Karpas-422 (cell line): ENCODE results near the gene CST5. TPM values are rescaled to one million over a fixed set of nuclear protein-coding genes. Genes with fewer than 3 reads are reported as not detected.
"Not testable (repeated sequence)": the region's sequence is repeated elsewhere in the genome, so short reads cannot be mapped to it uniquely, and the experiment has no call there.

Source experiments
- DNase-seq: peaks from one replicate; pipeline ENCODE4 v3.0.0-alpha.2; 2015
- H2AFZ ChIP-seq: fragments of 200-600 bp; sonication (generic); 2 replicates; pipeline ENCODE4 v1.6.1; 2014; ENCODE audit warnings: antibody characterized with exemption, low read length, mixed read lengths
- H3K27ac ChIP-seq: fragments of 200-600 bp; sonication (generic); 2 replicates; pipeline ENCODE4 v1.5.1; 2014; ENCODE audit warnings: mild to moderate bottlenecking, low read length, moderate library complexity
- H3K27me3 ChIP-seq: fragments of 200-600 bp; sonication (generic); 2 replicates; pipeline ENCODE4 v1.6.1; 2014; ENCODE audit warnings: low read length, mixed read lengths
- H3K36me3 ChIP-seq: fragments of 200-600 bp; sonication (generic); 2 replicates; pipeline ENCODE4 v1.6.1; 2014; ENCODE audit warnings: low read length, mixed read lengths; ENCODE audit not compliant: insufficient read depth
- H3K4me1 ChIP-seq: fragments of 200-600 bp; sonication (generic); 2 replicates; pipeline ENCODE4 v1.6.1; 2014; ENCODE audit warnings: mild to moderate bottlenecking, low read length, mixed read lengths
- H3K4me2 ChIP-seq: fragments of 200-600 bp; sonication (generic); 2 replicates; pipeline ENCODE4 v1.6.1; 2014; ENCODE audit warnings: low read length, low read depth, mild to moderate bottlenecking; ENCODE audit not compliant: poor library complexity, severe bottlenecking
- H3K4me3 ChIP-seq: fragments of 200-600 bp; sonication (generic); 2 replicates; pipeline ENCODE4 v1.5.1; 2014; ENCODE audit warnings: mild to moderate bottlenecking, antibody characterized with exemption, low read length, mixed read lengths
- H3K79me2 ChIP-seq: fragments of 200-600 bp; sonication (generic); 2 replicates; pipeline ENCODE4 v1.6.1; 2014; ENCODE audit warnings: mild to moderate bottlenecking, low read length, mixed read lengths
- H3K9ac ChIP-seq: fragments of 200-600 bp; sonication (generic); 2 replicates; pipeline ENCODE4 v1.6.0; 2014; ENCODE audit warnings: low read length
- H3K9me2 ChIP-seq: fragments of 200-600 bp; sonication (generic), shearing (Covaris generic); replicated peaks from 2 replicates; pipeline ENCODE4 v1.6.0; 2014; ENCODE audit warnings: mild to moderate bottlenecking, low read length, moderate library complexity; ENCODE audit not compliant: insufficient read depth
- H3K9me3 ChIP-seq: fragments of 300-700, 200-600 bp; sonication (generic); 2 replicates; pipeline ENCODE4 v1.6.1; 2014; ENCODE audit warnings: low read length, mixed read lengths
- H4K20me1 ChIP-seq: fragments of 200-600 bp; sonication (generic); 2 replicates; pipeline ENCODE4 v1.6.1; 2014; ENCODE audit warnings: mild to moderate bottlenecking, antibody characterized with exemption, low read length, low read depth; ENCODE audit not compliant: insufficient read depth
- total RNA-seq: library from RNA; depleted of rRNA; stranded (reverse); fragments of >200 nt; shearing (Covaris generic); gene quantifications from 2 replicates; pipeline ENCODE4 v1.2.3, GENCODE V29; 2014; ENCODE audit warnings: low replicate concordance

Gene CST5
- total RNA-seq, 1 experiment from 2014 or later, result not detected

GRCh38 chr20:23909390-23909789 lies 29.8 kb upstream of the CST5 start:
- Histone ChIP-seq H3K4me2 (no peak overlapping the region), H2AFZ (no peak overlapping the region), H3K27me3 (no peaks in the 10 kb centered on the region), H3K9me3 (no peaks in the 10 kb centered on the region), H3K9me2 (no peaks in the 10 kb centered on the region), H4K20me1 (no peaks in the 10 kb centered on the region), H3K79me2 (no peaks in the 10 kb centered on the region), H3K36me3 (no peaks in the 10 kb centered on the region), H3K27ac (no peak overlapping the region), H3K4me3 (no peak overlapping the region), H3K4me1 (no peaks in the 10 kb centered on the region), H3K9ac (no peak overlapping the region)
- DNase-seq, result no peak

DNA sequence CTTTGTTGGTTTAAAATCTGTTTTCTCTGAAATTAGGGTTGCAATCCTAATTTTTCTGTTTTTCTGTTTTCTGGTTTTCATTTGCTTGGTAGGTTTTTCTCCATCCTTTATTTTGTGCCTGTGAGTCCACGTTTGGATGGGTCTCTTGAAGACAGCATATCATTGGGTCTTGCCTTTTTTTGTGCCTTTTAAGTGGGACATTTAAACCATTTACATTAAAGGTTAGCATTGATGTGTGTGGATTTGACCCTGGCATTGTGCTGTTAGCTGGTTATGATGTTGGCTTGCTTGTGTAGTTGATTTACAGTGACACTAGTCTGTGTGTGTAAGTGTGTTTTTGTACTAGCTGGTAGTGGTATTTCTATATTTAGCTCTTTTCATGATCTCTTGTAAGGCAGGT lies 28.0 kb upstream of the CST5 start:
- H3K36me3 ChIP-seq, result no peaks in the 10 kb centered on the region
- no peak overlapping the region for H3K4me2 ChIP-seq
- H3K9ac ChIP-seq, result no peak overlapping the region
- H3K9me2 ChIP-seq, result no peaks in the 10 kb centered on the region
- H3K4me1 ChIP-seq, result no peaks in the 10 kb centered on the region
- H4K20me1 ChIP-seq, result no peaks in the 10 kb centered on the region
- no peak for DNase-seq
- no peaks in the 10 kb centered on the region for H3K27me3 ChIP-seq
- H3K4me3 ChIP-seq, result no peak overlapping the region
- H2AFZ ChIP-seq, result no peak overlapping the region
- no peaks in the 10 kb centered on the region for H3K9me3 ChIP-seq
- H3K27ac ChIP-seq, result no peak overlapping the region
- H3K79me2 ChIP-seq, result no peaks in the 10 kb centered on the region

DNA sequence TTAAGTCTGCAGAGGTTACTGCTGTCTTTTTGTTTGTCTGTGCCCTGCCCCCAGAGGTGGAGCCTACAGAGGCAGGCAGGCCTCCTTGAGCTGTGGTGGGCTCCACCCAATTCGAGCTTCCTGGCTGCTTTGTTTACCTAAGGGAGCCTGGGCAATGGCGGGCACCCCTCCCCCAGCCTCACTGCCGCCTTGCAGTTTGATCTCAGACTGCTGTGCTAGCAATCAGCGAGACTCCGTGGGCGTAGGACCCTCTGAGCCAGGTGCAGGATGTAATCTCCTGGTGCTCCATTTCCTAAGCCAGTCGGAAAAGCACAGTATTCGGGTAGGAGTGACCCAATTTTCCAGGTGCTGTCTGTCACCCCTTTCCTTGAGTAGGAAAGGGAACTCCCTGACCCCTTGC lies 22.8 kb upstream of the CST5 start:
- H3K9me2 ChIP-seq, H3K4me2 ChIP-seq, H2AFZ ChIP-seq, H3K9me3 ChIP-seq, H3K36me3 ChIP-seq, DNase-seq, H4K20me1 ChIP-seq, H3K79me2 ChIP-seq, H3K4me3 ChIP-seq, H3K9ac ChIP-seq, H3K27me3 ChIP-seq, H3K4me1 ChIP-seq, H3K27ac ChIP-seq: not testable (repeated sequence)

DNA sequence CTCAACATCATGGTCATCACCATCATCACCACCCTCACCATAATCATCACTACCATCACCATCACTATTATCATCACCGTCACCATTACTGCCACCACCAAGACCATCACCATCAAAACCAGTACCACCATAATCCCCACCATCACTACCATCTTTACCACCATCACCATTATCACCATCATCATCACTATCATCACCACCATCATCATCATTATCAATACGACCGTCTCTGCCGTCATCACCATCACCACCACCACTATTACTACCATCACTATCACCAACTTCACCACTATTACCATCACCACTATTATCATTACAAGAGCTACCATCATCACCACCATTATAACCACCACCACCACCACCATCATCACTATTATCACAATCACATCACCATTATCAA lies 11.3 kb upstream of the CST5 start:
- H3K4me1 ChIP-seq, H3K4me3 ChIP-seq, H3K9me3 ChIP-seq, DNase-seq, H3K9me2 ChIP-seq, H2AFZ ChIP-seq, H3K9ac ChIP-seq, H3K4me2 ChIP-seq, H3K36me3 ChIP-seq, H3K27ac ChIP-seq, H3K27me3 ChIP-seq, H4K20me1 ChIP-seq, H3K79me2 ChIP-seq: not testable (repeated sequence)

DNA sequence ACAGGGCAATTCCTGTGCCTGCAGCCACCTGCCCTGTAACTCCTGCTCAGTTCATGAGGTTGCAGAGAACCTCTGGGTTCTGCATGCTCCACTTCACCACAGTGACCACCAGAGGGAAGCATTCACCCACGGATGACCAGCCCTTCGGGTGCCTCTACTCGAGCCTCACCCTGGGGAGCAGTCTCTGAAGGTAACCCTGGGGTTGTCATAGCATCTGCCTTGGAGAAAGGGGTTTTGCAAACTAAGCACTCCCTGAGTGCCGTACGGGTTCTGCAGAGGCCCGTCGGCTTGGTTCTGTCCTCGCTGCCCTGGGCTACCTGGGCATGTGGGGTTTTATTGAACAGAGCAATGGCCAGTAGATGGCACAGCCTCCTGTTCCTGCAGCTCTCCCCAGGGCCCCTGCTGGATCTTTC lies 10.2 kb upstream of the CST5 start:
- H3K4me3 ChIP-seq, result no peak overlapping the region
- peak; percentile 83 for DNase-seq

GRCh38 chr20:23887856-23888255 lies 8.3 kb upstream of the CST5 start:
- H3K79me2 ChIP-seq, result no peaks in the 10 kb centered on the region
- H3K36me3 ChIP-seq, result no peaks in the 10 kb centered on the region
- H4K20me1 ChIP-seq, result no peaks in the 10 kb centered on the region
- no peaks in the 10 kb centered on the region for H3K9me3 ChIP-seq
- H2AFZ ChIP-seq, result no peak overlapping the region
- H3K4me2 ChIP-seq, result no peak overlapping the region
- no peaks in the 10 kb centered on the region for H3K9me2 ChIP-seq
- H3K9ac ChIP-seq, result no peak overlapping the region
- H3K27ac ChIP-seq, result no peak overlapping the region
- no peaks in the 10 kb centered on the region for H3K27me3 ChIP-seq
- H3K4me1 ChIP-seq, result no peaks in the 10 kb centered on the region
- DNase-seq, result no peak
- H3K4me3 ChIP-seq, result no peak overlapping the region

More for the DNA sequence above, 10.2 kb upstream of the CST5 start:
- H3K27ac ChIP-seq, result no peak overlapping the region
- no peaks in the 10 kb centered on the region for H3K27me3 ChIP-seq
- H3K4me2 ChIP-seq, result no peak overlapping the region
- H3K79me2 ChIP-seq, result no peaks in the 10 kb centered on the region
- H2AFZ ChIP-seq, result no peak overlapping the region
- H3K4me1 ChIP-seq, result no peaks in the 10 kb centered on the region
- no peaks in the 10 kb centered on the region for H3K9me3 ChIP-seq
- H4K20me1 ChIP-seq, result no peaks in the 10 kb centered on the region
- H3K36me3 ChIP-seq, result no peaks in the 10 kb centered on the region
- H3K9ac ChIP-seq, result no peak overlapping the region
- H3K9me2 ChIP-seq, result no peaks in the 10 kb centered on the region

GRCh38 chr20:23884771-23885162 lies 5.2 kb upstream of the CST5 start:
- no peaks in the 10 kb centered on the region for H3K9me3 ChIP-seq
- no peaks in the 10 kb centered on the region for H4K20me1 ChIP-seq
- DNase-seq, result no peak
- no peaks in the 10 kb centered on the region for H3K9me2 ChIP-seq
- H3K4me1 ChIP-seq, result no peaks in the 10 kb centered on the region
- H3K4me2 ChIP-seq, result no peak overlapping the region
- H3K9ac ChIP-seq, result no peak overlapping the region
- no peaks in the 10 kb centered on the region for H3K79me2 ChIP-seq
- H3K27me3 ChIP-seq, result no peaks in the 10 kb centered on the region
- H3K27ac ChIP-seq, result no peak overlapping the region
- H3K4me3 ChIP-seq, result no peak overlapping the region
- no peak overlapping the region for H2AFZ ChIP-seq
- H3K36me3 ChIP-seq, result no peaks in the 10 kb centered on the region

DNA sequence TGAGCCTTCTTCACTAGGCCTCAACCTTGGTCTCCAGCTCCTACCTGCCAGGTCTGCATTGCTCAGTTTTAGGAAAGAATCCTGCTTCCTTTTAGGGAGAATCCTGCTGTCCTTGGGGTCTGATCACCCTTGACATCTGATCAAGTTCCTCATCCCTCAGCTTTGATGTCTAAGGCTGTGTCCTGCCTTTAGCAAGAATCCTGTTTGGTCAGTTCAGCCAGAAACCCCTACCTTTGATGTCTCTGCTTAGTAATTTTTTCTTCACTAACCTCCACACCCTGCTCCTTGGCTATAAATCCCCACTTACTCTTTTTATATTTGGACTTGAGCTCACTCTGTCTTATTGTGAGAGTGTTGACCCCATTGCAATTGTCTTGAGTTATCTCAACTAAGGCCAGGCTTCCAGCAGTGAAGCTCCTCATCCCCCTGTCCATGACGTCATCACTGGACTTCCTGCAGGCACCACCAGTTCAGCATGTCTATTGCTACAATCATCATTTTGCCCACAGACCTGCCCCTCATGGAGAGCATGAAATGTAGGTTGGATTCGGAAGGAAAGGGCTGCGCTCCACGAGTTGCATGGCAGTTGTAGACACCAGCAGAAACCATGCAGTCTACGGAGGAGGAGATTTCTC lies 4.7 kb upstream of the CST5 start:
- no peak overlapping the region for H3K4me2 ChIP-seq
- no peak overlapping the region for H3K9ac ChIP-seq
- H3K9me2 ChIP-seq, result no peaks in the 10 kb centered on the region
- H3K4me1 ChIP-seq, result no peaks in the 10 kb centered on the region
- H3K27ac ChIP-seq, result no peak overlapping the region
- H4K20me1 ChIP-seq, result no peaks in the 10 kb centered on the region
- H3K79me2 ChIP-seq, result no peaks in the 10 kb centered on the region
- DNase-seq, result no peak
- H3K36me3 ChIP-seq, result no peaks in the 10 kb centered on the region
- no peak overlapping the region for H2AFZ ChIP-seq
- no peak overlapping the region for H3K4me3 ChIP-seq
- no peaks in the 10 kb centered on the region for H3K27me3 ChIP-seq
- H3K9me3 ChIP-seq, result no peaks in the 10 kb centered on the region

DNA sequence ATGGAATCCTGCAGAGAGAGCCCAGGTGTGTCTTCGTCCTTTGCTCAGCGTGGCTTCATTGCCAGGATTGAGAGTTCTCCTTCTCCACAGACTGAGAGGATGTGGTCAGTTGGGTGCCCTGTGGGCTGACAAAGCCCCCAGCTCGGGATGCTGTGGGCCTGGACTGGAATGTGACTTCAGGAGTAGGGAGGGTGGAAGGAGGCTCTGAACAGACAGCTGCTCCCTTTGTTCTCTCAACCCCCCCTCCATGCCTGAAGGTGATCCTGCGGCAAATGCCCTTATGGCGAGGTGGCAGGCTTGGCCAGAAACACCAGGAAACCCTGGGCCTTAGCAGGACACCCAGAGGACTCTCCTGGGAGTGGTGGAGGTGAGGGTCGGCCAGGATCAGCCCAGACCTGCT lies 1.8 kb upstream of the CST5 start:
- Histone ChIP-seq H3K9ac (no peak overlapping the region), H3K4me3 (no peak overlapping the region), H3K9me2 (no peaks in the 10 kb centered on the region), H3K4me1 (no peaks in the 10 kb centered on the region), H2AFZ (no peak overlapping the region), H3K27me3 (no peaks in the 10 kb centered on the region), H3K27ac (no peak overlapping the region), H3K79me2 (no peaks in the 10 kb centered on the region), H3K36me3 (no peaks in the 10 kb centered on the region), H3K9me3 (no peaks in the 10 kb centered on the region), H3K4me2 (no peak overlapping the region), H4K20me1 (no peaks in the 10 kb centered on the region)
- DNase-seq, result no peak
